NCI-H146 (cell line): Measurements from ENCODE around the gene ENTPD8.
A peak's percentile ranks its signal among the peaks of the same experiment; 100 is the strongest.
"Not testable (repeated sequence)": the region's sequence is repeated elsewhere in the genome, so short reads cannot be mapped to it uniquely, and the experiment has no call there.

Experiments
- DNase-seq: peaks from one replicate; lab custom pipeline; 2025; lab: John Stamatoyannopoulos, UW

ENTPD8 gene

DNA sequence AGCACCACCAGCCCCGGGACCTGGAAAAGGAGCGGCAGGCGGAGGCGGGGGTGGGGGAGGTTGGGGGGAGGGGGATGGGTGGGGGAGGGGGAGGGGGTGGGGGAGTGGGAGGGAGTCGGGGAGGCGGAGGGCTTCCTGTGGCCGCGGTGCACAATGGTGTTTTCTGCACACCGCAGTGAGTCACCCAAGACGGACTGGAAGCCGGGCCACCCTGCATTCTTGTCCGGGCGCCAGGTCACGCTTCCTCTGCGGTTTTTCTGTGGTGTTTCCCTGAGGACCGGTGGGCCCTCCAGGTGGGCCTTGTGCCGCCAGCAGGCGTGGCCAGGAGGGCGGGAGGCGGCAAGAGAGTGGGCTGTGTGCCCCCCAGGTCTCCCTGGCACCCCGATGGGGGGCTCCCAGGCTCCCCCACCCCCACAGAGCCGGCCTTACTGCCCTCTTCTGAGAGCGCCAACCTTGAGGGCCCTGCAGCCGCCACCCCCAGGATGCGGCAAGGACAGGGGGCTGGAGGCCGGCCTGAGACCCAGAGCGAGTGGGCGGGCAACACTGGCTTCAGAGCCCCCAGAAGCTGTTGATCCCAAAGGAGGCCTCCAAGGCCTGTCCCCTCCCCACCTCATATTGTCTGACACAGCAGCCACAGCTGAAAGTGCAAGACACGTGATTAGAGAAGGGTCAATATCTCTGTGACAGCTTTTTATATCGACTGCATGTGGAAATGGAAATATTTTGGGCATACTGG is 29.3 kb downstream of the ENTPD8 start:
- DNase-seq = no peak

DNA sequence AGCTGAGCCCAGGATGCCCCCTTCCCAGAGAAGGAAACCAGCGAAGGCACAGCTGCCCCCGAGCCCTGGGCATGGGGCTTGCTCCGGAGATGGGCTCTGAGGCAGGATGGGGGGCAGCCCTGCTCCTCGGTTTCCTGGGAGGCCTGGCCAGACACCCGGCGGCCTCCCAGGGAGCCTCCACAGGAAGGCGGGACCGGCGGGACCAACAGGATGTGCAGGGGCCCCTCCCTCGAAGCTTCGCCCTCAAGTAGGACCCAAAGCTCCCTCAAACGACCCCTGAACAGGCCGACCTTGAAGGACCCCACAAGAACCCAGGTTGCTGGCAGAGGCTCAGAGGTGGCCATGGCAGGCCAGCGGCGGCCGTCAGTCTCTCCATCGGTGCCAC is 29.9 kb downstream of the ENTPD8 start:
- DNase-seq = no peak

- DNase-seq = no peak
These were observed 30.3 kb downstream of the ENTPD8 start for GRCh38 chr9:137410891-137411249.

- not testable (repeated sequence) for DNase-seq
These were observed 30.8 kb downstream of the ENTPD8 start for GRCh38 chr9:137410236-137410890.

DNA sequence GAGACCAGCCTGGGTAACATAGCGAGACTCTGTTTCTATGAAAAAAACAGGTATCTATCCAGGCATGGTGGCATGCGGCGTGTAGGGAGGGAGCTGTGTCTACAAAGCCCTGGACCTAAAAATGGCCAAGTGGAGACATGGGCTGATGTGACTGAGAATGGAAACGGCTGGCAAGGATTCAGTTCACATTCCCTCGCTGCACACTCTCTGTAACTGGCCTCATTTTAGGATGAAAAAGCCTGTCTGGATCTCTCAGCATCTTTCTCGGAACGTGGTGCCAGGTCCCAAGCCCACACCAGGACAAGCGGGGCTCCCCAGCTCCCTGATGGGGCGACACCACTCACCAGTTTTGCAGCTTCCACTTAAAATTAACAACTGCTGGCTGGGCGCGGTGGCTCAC is 31.6 kb downstream of the ENTPD8 start:
- DNase-seq = no peak

DNA sequence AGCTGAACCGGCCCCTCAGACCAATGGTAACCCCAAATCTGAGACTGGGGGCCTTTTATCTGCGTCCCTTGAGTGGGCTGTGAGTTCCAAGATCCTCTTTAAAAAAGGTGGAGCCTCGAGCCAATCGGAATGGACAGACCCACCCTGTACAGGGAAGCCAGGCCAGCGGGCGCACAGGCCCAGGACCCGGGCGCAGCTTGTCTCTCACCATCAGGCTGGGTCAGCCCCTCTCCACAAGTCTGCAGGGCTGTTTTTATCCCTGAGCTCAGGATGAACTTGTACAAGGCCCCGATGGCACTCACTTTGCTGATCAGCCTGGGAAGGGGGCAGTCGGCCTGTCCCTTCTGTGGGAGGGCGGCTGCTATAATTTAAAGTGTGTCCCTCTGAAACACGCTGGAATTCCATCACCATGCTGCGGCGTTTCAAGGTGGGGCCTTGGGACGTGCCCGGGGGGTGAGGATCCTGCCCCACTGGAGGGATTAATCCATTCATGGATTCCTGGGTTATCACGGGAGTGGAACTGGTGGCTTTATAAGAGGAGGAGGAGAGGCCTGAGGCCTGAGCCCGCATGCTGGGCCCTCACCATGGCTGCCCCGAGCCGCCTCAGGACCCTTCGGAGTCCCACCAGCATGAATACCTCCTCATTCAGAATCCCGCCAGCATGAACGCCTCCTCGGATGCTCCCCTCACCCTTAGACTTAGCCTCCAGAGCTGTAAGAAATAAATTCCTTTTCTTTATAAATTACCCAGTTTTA is 32.3 kb downstream of the ENTPD8 start:
- DNase-seq = no peak

DNA sequence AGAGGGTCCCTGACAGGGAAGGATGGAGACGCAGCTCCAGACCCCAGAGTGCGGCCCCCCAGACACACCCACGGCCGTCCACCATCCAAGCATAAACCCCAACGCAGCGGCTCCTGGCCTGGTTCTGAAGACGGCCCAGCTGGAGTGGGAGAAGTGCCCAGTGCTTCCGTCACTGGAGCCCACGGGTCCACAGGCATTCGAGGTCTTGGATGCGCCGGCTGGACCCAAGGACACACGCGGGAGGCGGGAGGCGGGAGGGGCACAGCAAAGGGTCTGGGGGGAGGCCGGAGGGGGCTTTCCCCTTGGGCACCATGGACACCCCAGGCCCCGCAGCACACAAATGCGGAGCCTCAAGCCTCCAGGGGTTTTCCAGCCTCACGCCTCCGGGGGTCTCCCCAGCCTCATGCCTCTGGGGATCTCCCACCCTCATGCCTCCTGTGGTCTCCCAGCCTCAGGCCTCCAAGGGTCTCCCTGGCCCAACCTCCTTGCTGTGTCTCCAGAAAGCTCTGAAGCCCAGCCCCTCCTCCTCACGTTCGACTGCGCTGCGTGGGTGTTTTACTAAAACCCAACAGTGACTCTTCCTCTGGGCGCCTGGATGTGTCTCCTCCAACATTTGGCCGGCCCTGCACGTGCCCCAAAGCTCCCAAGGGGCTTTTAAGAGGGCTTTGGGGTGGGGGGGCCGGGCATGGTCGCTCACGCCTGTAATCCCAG is 33.4 kb downstream of the ENTPD8 start:
- DNase-seq = no peak

GRCh38 chr9:137406876-137407589 is 34.1 kb downstream of the ENTPD8 start:
- peak; percentile 56 for DNase-seq

DNA sequence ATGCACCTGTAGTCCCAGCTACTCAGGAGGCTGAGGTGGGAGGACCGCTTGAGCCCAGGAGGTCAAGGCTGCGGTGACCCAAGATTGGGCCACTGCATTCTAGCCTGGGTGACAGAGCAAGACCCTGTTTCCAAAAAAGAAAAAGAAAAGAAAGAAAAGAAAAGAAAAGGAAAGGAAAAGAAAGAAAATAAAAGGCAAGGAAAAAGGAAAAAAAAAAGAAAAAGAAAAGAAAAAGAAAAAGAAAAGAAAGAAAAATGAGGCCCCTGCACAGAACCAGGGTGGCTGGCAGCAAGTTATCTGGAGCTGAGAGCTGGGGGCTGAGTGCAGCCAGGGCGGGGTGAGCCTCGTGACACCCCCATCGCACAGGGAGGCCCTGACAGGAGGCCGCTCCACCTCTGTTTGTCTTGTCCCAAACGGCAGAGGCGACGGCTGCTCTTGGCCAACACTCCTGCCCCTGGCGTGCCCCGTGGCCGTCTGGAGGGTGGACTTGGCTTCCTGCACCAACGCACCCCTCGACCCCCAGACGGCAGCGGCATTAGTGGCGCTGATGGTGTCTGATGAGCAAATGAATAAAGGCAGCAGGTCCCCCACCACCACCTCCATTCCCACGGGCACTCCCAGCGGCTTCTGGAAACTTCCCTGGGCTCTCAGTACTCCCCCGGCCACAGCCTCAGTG is 34.9 kb downstream of the ENTPD8 start:
- DNase-seq = no peak

GRCh38 chr9:137405677-137406081 is 35.5 kb downstream of the ENTPD8 start:
- DNase-seq = no peak

DNA sequence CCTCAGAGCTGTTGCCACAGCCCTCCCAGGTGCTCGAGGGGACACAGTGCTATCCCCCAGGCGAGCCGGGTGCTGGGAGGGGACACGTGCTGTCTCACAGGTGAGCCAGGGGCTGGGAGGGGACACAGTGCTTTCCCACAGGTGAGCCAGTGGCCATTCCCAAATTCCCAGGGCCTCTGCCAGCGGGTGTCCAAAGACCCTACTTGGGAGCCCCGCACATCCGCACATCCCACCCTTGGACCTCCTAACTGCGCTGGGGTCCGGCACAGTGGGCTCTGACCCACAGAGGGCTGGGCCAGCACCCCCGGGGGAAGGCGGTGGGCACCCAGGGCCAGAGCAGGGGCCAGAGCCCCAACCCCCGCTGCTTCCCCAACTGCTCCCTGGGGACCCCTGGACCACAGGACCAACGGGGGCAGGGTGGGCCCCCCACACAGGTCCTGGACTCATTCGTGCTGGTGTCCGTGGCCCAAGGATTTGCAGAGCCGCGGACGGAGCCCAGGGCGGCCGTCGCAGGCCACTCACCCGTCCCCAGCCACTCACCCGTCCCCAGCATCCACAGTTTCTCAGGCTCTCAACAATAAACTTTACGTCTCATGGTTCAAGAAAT is 36.1 kb downstream of the ENTPD8 start:
- no peak for DNase-seq

GRCh38 chr9:137403269-137403668 is 37.9 kb downstream of the ENTPD8 start:
- no peak for DNase-seq

DNA sequence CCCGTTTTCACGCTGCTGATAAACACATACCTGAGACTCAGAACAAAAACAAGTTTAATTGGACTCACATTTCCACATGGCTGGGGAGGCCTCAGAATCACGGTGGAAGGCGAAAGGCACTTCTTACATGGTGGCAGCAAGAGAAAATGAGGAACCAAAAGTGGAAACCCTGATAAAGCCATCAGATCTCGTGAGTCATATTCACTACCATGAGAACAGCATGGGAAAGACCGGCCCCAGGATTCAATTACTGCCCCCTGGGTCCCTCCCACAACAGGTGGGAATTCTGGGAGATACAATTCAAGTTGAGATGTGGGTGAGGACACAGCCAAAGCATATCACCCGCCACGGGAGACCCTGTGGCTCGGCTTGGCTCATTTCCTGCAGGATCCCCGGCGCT is 38.4 kb downstream of the ENTPD8 start:
- DNase-seq = no peak

DNA sequence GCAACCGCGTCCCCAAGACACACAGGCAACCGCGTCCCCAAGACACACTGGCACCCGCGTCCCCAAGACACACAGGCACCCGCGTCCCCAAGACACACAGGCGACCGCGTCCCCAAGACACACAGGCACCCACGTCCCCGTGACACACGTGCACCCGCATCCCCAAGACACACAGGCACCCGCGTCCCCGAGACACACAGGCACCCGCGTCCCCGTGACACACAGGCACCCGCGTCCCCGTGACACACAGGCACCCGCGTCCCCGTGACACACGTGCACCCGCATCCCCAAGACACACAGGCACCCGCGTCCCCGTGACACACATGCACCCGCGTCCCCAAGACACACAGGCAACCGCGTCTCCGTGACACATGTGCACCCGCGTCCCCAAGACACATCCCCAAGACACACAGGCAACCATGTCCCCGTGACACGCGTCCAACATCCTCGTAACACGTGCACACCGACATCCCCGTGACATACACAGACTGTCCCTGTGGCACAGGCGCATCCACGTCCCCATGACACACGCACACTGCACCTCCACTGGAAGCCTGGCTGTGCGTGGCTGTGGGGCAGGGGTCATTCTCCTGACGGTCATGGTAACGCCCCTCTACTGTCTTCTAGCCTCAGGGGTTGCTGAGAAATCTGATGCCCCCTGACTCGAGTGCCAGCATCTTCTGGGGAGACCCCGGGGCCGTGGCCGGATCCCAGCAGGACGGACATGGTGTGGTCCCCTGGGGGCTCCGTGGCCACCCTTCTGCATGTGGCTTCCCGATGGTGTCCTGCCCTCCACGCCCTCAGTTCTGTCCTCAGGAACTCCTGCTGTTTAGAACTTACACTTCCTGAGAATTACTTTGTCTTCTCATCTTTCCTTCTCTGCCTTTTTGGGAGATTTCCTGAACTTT is 42.3 kb downstream of the ENTPD8 start:
- DNase-seq = no peak

DNA sequence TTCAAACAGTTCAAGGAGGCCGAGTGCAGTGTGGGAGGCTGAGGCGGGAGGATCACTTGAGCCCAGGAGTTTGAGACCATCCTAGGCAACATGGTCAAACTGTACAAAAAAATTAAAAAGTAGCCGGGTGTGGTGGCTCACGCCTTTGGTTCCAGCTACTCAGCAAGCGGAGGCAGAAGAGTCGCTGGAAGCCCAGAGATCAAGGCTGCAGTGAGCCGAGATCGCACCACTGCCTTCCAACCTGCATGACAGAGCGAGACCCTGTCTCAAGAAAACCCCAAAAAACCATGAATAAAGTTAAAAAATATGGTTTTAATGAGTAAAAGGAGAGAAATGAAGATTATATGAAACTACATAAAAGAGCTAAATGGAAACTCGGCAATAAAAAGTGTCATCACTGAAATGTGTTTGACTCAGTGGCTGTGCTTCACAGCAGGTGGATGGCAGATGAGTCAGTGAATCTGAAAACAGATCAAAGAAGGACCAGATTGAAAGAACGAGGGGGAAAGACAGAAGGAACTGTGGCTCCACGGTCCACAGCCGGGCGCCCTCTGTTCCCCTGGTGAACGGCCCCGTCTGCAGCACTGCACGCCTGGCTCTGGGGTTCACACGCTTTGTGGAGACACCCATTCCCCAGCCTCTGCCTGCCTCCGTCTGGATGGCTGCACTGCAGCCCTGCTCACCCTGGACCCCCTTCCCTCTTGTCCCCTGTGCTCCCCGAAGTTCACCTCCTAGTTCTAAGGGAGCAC is 43.3 kb downstream of the ENTPD8 start:
- DNase-seq = no peak

GRCh38 chr9:137396634-137397367 is 44.4 kb downstream of the ENTPD8 start:
- no peak for DNase-seq

DNA sequence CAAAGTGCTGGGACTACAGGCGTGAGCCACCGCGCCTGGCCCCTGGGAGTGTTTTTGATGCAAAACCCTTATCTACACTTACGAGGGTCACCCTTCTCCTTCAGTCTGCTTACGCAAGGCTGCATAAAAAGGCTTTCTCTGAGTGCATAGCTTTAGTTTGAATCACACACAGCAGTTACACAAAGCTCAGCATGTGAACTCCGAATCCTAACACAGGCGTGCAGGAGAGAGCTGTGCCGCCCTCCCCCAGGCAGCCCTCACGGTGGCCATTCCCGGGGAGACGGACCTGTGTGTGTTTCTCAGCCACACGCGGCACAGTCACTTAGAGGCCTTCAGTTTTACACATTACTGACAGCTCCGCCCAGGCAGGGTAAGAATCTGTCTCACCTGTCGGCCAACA is 44.9 kb downstream of the ENTPD8 start:
- no peak for DNase-seq

DNA sequence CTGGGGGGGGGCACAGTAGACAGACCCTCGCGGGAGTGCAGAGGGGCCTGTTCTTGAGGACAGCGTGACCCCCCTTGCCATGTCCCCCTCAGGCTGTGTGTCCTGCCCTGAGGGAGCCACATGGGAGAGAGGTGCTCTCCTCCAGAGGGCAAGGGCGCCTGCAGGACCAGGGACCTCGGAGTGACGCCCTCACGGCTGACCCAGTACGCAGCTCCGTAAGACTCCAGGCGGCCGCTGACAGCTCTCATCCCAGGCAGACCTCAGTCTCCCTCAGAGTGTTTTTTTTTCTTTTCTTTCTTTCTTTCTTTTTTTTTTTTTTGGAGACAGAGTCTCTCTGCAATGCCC is 45.5 kb downstream of the ENTPD8 start:
- no peak for DNase-seq
